ENCODE data around the gene PAX3. TPM values are rescaled to one million over a fixed set of nuclear protein-coding genes. Genes with fewer than 3 reads are reported as not detected.

Gene PAX3
- total and polyA plus RNA-seq, 8 donors = not detected

DNA sequence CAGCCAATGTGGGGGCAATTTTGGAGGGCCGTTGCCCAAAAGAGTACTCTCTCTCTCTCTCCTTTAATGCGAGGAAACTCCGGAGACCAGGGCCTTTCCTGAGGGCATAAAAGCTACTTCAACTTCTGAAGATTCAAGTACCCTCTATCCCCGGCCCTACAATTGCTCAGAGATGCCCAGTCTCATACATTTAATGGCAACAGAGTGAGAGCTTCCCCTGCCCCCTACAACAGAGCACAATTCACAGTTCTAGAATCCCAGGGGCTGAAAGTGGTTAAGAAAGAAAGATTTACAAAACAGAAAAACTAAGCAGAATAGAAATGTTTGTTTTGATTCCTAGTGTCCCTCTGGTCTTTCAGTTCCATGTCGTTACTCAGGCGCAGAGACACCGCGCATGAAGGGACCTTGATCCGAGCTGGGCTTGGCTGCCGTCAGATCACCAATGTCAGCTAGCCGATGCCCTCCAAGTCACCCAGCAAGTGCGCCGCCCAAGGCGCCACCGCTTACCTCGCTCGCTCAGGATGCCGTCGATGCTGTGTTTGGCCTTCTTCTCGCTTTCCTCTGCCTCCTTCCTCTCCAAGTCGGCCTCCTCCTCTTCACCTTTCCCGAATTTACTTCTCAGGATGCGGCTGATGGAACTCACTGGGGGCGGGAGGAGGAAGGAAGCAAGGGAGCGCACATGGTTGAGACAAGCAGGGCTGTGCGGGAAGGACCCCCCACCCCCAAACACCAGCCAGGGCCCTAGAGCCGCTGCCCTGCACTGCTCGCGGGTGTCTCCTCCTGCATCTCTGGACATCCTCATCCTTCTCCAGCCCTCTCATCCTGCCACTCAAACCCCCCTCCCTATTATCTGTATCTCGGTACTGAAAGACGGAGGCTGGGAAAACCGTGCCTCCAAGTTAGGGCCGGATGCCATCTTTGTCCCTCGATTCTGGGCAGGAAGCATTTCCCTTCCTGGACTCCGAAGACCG, 4.9 kb downstream of the PAX3 start:
- no peak overlapping the region for H3K27ac ChIP-seq
- DNase-seq = no peak
- 9 to 13% (median 9%) methylated on average over 33 to 36 of the region's 36 CpGs for WGBS, 5 donors
- H3K4me3 ChIP-seq = no peak overlapping the region
- no peak for TF ChIP-seq EP300 (IDR thresholded peaks at IDR 0.05)
- TF ChIP-seq POLR2AphosphoS5 (IDR thresholded peaks at IDR 0.05) = no peak
- TF ChIP-seq POLR2A (IDR thresholded peaks at IDR 0.05) = no peak
- TF ChIP-seq, protein P1, sequence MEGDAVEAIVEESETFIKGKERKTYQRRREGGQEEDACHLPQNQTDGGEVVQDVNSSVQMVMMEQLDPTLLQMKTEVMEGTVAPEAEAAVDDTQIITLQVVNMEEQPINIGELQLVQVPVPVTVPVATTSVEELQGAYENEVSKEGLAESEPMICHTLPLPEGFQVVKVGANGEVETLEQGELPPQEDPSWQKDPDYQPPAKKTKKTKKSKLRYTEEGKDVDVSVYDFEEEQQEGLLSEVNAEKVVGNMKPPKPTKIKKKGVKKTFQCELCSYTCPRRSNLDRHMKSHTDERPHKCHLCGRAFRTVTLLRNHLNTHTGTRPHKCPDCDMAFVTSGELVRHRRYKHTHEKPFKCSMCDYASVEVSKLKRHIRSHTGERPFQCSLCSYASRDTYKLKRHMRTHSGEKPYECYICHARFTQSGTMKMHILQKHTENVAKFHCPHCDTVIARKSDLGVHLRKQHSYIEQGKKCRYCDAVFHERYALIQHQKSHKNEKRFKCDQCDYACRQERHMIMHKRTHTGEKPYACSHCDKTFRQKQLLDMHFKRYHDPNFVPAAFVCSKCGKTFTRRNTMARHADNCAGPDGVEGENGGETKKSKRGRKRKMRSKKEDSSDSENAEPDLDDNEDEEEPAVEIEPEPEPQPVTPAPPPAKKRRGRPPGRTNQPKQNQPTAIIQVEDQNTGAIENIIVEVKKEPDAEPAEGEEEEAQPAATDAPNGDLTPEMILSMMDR (IDR thresholded peaks at IDR 0.05) = no peak
- H3K36me3 ChIP-seq = no peaks in the 10 kb centered on the region
- H3K27me3 ChIP-seq = peaks cover 70 to 100% (median 98%) of the 10 kb centered on the region in 3 donors
- peaks cover 0 to 27% (median 1%) of the 10 kb centered on the region in 4 donors for H3K9me3 ChIP-seq
- peaks cover 20 to 60% (median 43%) of the 10 kb centered on the region in 4 donors for H3K4me1 ChIP-seq
- intact Hi-C loops (cut with DNase I; ENCODE audit: low total_unique reads) = no loop called here

DNA sequence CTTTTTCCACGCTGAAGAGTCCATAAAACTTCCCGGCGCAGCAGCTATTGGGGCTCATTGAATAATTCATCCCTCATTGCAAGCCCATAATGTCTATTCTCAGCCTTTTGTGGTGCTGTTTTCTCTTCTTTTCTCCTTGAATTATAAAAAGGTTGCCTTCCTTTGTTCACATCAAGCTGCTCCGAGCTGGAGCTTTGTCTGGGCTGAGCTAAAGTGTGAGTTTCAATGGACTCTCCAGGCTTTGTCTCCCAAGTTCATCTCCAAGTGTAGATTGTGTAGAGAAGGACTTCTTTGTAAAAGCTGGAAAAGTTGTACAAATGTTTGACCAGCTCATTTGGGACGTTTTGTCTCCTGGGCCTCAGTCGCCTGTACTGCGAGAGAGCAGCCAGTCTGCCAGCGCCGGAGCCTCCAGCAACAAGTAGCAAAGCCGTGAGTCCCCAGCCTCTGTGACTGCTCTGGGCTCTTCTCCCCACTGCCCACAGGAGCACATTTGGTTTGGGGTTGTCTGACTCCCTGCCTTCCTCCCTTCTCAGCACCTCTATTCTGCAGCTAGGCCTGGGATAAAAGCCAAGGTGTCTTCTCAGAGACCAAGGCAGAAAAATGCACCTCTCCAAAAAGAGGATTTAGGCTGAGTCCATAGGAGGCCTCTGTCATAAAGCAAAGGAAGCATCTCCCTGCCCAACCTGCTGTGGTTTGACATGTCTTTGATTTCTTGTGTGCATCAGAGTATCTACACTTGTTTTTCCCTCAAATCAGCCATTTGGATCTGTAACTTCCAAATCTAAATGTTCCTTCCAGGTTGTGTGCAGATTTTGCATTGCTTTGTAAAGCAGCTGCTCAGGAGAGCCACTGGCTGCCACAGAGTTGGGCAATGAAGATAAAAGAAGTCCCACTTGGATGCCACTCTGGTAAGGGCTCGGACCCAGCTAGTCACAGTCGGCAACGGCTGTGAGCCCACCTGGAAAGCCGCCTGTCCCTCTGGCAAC, 6.4 kb downstream of the PAX3 start:
- Histone ChIP-seq H3K4me1 (peaks cover 13 to 47% (median 31%) of the 10 kb centered on the region in 4 donors), H3K36me3 (no peaks in the 10 kb centered on the region), H3K4me3 (no peak overlapping the region), H3K27me3 (peaks cover 56 to 100% (median 97%) of the 10 kb centered on the region in 3 donors), H3K27ac (no peak overlapping the region), H3K9me3 (peaks cover 0 to 12% (median under 1%) of the 10 kb centered on the region in 4 donors)
- intact Hi-C loops (cut with DNase I; ENCODE audit: low total_unique reads) = no loop called here
- WGBS, 5 donors = 19 to 33% (median 24%) methylated on average over 14 of the region's 14 CpGs
- TF ChIP-seq POLR2A (IDR thresholded peaks at IDR 0.05) = no peak
- no peak for TF ChIP-seq EP300 (IDR thresholded peaks at IDR 0.05)
- TF ChIP-seq POLR2AphosphoS5 (IDR thresholded peaks at IDR 0.05) = no peak
- TF ChIP-seq, protein P1 (IDR thresholded peaks at IDR 0.05) = no peak
- no peak for DNase-seq

DNA sequence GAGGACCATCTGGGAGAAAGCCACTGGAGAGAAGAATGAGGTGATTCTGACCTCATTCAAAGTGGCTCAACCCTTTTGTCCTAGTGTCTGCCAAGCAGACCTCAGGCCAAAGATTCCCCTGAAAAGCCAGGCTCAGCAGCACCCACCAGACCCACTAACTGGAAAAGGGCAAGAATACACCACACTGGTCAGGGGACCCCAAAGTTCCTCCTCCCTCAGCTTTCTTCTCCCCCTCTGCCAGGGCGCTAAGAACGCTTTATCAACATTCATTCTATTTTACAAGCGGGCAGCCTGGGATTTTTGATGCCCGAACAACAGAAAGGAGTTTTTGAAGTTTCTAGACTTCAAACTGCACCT, 7.3 kb downstream of the PAX3 start:
- Histone ChIP-seq H3K9me3 (peaks cover 0 to 2% (median 0%) of the 10 kb centered on the region in 4 donors), H3K27ac (no peak overlapping the region), H3K36me3 (no peaks in the 10 kb centered on the region), H3K27me3 (peaks cover 48 to 100% (median 97%) of the 10 kb centered on the region in 3 donors), H3K4me3 (no peak overlapping the region), H3K4me1 (peaks cover 13 to 37% (median 21%) of the 10 kb centered on the region in 4 donors)
- 6 to 19% (median 17%) methylated on average over 4 of the region's 4 CpGs for WGBS, 5 donors
- DNase-seq = no peak
- intact Hi-C loops (cut with DNase I; ENCODE audit: low total_unique reads) = no loop called here
- TF ChIP-seq POLR2AphosphoS5 (IDR thresholded peaks at IDR 0.05) (no peak), EP300 (IDR thresholded peaks at IDR 0.05) (no peak), POLR2A (IDR thresholded peaks at IDR 0.05) (no peak)
- TF ChIP-seq, protein P1 (IDR thresholded peaks at IDR 0.05) = no peak

Measured in stomach (tissue), 9 donors.